Measurements from ENCODE around the gene TNNC2.

GRCh38 chr20:45798935-45799642 is 28.0 kb downstream of the TNNC2 start:
- no peak for TF ChIP-seq REST (IDR thresholded peaks at IDR 0.05; ENCODE audit: insufficient replicate concordance, low read depth)
- TF ChIP-seq CTCF (IDR thresholded peaks at IDR 0.05; ENCODE audit: insufficient read depth, low read length): peak; percentile 76
- no peak for TF ChIP-seq POLR2AphosphoS5 (IDR thresholded peaks at IDR 0.05; ENCODE audit: low read depth)
- no peak for TF ChIP-seq GABPA (IDR thresholded peaks at IDR 0.05; ENCODE audit: low read depth)
- no peak; the same call in 1 of the 2 replicates for TF ChIP-seq SPI1 (IDR thresholded peaks at IDR 0.05; ENCODE audit: borderline replicate concordance, low read depth)

All from HL-60 (cell line).